Stomach (tissue), 4 donors: ENCODE measurements around the gene DHCR24.

Source experiments
- EP300 ChIP-seq: sonication (generic); formaldehyde crosslinking; IDR thresholded peaks from one replicate; pipeline ENCODE4 v1.6.1; 2017; ENCODE audit warnings: antibody characterized with exemption
- POLR2AphosphoS5 ChIP-seq, 3 donors: sonication (generic); formaldehyde crosslinking; IDR thresholded peaks; one replicate each; pipeline ENCODE4 v1.6.1; 2016; ENCODE audit warnings: antibody characterized with exemption in 3 of 3
- TF ChIP-seq, protein P1 (sequence below), 7 experiments: fragments of 450-650 bp in 4 of 7; fragments of 200-600 bp in 3 of 7; sonication (generic) in 3 of 7; IDR thresholded peaks; one replicate each; pipeline ENCODE4 v1.5.1; 2016 to 2019; ENCODE audit warnings: antibody characterized with exemption in 7 of 7, control low read depth in 2 of 7, mild to moderate bottlenecking in 1 of 7

DNA sequence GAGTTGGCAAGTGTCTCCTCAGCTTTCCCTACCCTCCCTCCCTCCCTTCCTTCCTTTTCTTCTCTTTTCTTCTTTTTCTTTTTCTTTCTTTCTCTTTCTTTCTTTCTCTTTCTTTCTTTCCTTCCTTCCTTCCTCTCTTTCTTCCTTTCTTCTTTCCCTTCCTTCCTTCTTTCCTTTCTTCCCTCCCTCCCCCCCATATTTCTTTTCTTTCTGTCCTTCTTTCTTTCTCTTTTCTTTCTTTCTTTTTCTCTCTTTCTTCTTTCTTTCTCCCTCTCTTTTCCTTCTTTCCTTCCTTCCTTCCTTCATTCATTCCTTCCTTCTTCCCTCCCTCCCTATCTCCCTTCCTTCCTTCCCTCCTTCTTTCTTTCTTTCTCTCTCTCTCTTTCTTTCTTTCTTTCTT is 67.3 kb downstream of the DHCR24 start:
- TF ChIP-seq, protein P1, sequence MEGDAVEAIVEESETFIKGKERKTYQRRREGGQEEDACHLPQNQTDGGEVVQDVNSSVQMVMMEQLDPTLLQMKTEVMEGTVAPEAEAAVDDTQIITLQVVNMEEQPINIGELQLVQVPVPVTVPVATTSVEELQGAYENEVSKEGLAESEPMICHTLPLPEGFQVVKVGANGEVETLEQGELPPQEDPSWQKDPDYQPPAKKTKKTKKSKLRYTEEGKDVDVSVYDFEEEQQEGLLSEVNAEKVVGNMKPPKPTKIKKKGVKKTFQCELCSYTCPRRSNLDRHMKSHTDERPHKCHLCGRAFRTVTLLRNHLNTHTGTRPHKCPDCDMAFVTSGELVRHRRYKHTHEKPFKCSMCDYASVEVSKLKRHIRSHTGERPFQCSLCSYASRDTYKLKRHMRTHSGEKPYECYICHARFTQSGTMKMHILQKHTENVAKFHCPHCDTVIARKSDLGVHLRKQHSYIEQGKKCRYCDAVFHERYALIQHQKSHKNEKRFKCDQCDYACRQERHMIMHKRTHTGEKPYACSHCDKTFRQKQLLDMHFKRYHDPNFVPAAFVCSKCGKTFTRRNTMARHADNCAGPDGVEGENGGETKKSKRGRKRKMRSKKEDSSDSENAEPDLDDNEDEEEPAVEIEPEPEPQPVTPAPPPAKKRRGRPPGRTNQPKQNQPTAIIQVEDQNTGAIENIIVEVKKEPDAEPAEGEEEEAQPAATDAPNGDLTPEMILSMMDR (IDR thresholded peaks at IDR 0.05), result no peak
- TF ChIP-seq POLR2AphosphoS5 (IDR thresholded peaks at IDR 0.05), result no peak
- TF ChIP-seq EP300, result no peak
